Forelimb muscle (tissue), 1 donor: ENCODE results near the gene CHP2. TPM values are rescaled to one million over a fixed set of nuclear protein-coding genes. Genes with fewer than 3 reads are reported as not detected.

Source experiments
- polyA plus RNA-seq: library from polyadenylated mRNA; unstranded; fragments of 120-200 nt; gene quantifications from one replicate; pipeline ENCODE4 v1.2.1, GENCODE V29; 2013; ENCODE audit not compliant: insufficient read length

Gene CHP2
- polyA plus RNA-seq, 1 donor = not detected

Other genes with a start within 250 kb of the CHP2 start
- 138 TPM for gene GGA2, start 244.5 kb upstream of the CHP2 start, polyA plus RNA-seq
- gene EARS2, start 197.7 kb upstream of the CHP2 start, polyA plus RNA-seq = 16.7 TPM
- 64.8 TPM for gene UBFD1, start 197.3 kb upstream of the CHP2 start, polyA plus RNA-seq
- 88.7 TPM for gene NDUFAB1, start 158.7 kb upstream of the CHP2 start, polyA plus RNA-seq
- gene PALB2, start 113.7 kb upstream of the CHP2 start, polyA plus RNA-seq = 8.5 TPM
- 35.9 TPM for gene DCTN5, start 113.6 kb upstream of the CHP2 start, polyA plus RNA-seq
- 10.2 TPM for gene PLK1, start 76.1 kb upstream of the CHP2 start, polyA plus RNA-seq
- gene ERN2, start 41.8 kb upstream of the CHP2 start, polyA plus RNA-seq = not detected
- gene PRKCB, start 81.0 kb downstream of the CHP2 start, polyA plus RNA-seq = 1.2 TPM